OCI-LY1 (cell line): ENCODE data around the gene CLEC1A.

Experiments
- H2AFZ ChIP-seq: fragments of 200-600 bp; sonication (generic), shearing (Covaris generic); 2 replicates; pipeline ENCODE4 v1.6.0; 2014; ENCODE audit warnings: antibody characterized with exemption, mild to moderate bottlenecking, low read length
- H3F3A ChIP-seq: fragments of 200-600 bp; sonication (generic), shearing (Covaris generic); 2 replicates; pipeline ENCODE4 v1.6.0; 2014; ENCODE audit warnings: mild to moderate bottlenecking, antibody characterized with exemption, low read length, moderate library complexity; ENCODE audit not compliant: insufficient read depth
- H3K27ac ChIP-seq: fragments of 200-600 bp; sonication (generic); 2 replicates; pipeline ENCODE4 v1.5.1; 2014; ENCODE audit warnings: low read length, mixed run types, mild to moderate bottlenecking, low read depth; ENCODE audit not compliant: poor library complexity, severe bottlenecking
- H3K27me3 ChIP-seq: fragments of 200-600 bp; sonication (generic); 2 replicates; pipeline ENCODE4 v1.6.0; 2014; ENCODE audit warnings: antibody characterized with exemption, mild to moderate bottlenecking, low read length, moderate library complexity; ENCODE audit not compliant: insufficient read depth
- H3K36me3 ChIP-seq: fragments of 200-600 bp; sonication (generic); 2 replicates; pipeline ENCODE4 v1.6.1; 2014; ENCODE audit warnings: mild to moderate bottlenecking, antibody characterized with exemption, low read length, moderate library complexity, mixed read lengths; ENCODE audit not compliant: insufficient read depth
- H3K4me1 ChIP-seq: fragments of 200-600 bp; sonication (generic); 2 replicates; pipeline ENCODE4 v1.5.1; 2014; ENCODE audit warnings: mild to moderate bottlenecking, low read length, moderate library complexity; ENCODE audit not compliant: insufficient read depth, severe bottlenecking
- H3K4me2 ChIP-seq: fragments of 200-600 bp; sonication (generic), shearing (Covaris generic); 2 replicates; pipeline ENCODE4 v1.6.1; 2014; ENCODE audit warnings: low read length
- H3K4me3 ChIP-seq: fragments of 200-600 bp; sonication (generic); 2 replicates; pipeline ENCODE4 v1.5.1; 2014; ENCODE audit warnings: low read length, low read depth, mild to moderate bottlenecking, mixed read lengths; ENCODE audit not compliant: poor library complexity, severe bottlenecking
- H3K79me2 ChIP-seq: fragments of 200-600 bp; shearing (Covaris generic); 2 replicates; pipeline ENCODE4 v1.6.1; 2016; ENCODE audit warnings: mixed run types, low read length, mixed read lengths; ENCODE audit not compliant: insufficient read depth
- H3K9ac ChIP-seq: fragments of 200-600 bp; sonication (generic), shearing (Covaris generic); 2 replicates; pipeline ENCODE4 v1.6.1; 2014; ENCODE audit warnings: mild to moderate bottlenecking, low read length, mixed read lengths
- H3K9me2 ChIP-seq: fragments of 200-600 bp; sonication (generic), shearing (Covaris generic); 2 replicates; pipeline ENCODE4 v1.6.1; 2014; ENCODE audit warnings: low read depth, mild to moderate bottlenecking, low read length, mixed read lengths
- H3K9me3 ChIP-seq: fragments of 200-600 bp; shearing (Covaris generic); 2 replicates; pipeline ENCODE4 v1.6.1; 2014; ENCODE audit warnings: low read length, mixed read lengths
- H4K20me1 ChIP-seq: fragments of 200-600 bp; sonication (generic), shearing (Covaris generic); 2 replicates; pipeline ENCODE4 v1.6.0; 2016; ENCODE audit warnings: mild to moderate bottlenecking, low read length; ENCODE audit not compliant: insufficient read depth
- EZH2 ChIP-seq: fragments of 200-600 bp; sonication (generic), shearing (Covaris generic); IDR thresholded peaks from 2 replicates; pipeline ENCODE4 v1.8.0; 2017; ENCODE audit warnings: borderline replicate concordance, mixed run types, mild to moderate bottlenecking, antibody characterized with exemption, low read length, moderate library complexity, mixed read lengths
- TF ChIP-seq, protein P1 (sequence below): fragments of 200-600 bp; sonication (generic), shearing (Covaris generic); IDR thresholded peaks from 2 replicates; pipeline ENCODE4 v1.5.1; 2017; ENCODE audit warnings: mild to moderate bottlenecking, antibody characterized with exemption, low read length, moderate library complexity, mixed read lengths

Gene CLEC1A

DNA sequence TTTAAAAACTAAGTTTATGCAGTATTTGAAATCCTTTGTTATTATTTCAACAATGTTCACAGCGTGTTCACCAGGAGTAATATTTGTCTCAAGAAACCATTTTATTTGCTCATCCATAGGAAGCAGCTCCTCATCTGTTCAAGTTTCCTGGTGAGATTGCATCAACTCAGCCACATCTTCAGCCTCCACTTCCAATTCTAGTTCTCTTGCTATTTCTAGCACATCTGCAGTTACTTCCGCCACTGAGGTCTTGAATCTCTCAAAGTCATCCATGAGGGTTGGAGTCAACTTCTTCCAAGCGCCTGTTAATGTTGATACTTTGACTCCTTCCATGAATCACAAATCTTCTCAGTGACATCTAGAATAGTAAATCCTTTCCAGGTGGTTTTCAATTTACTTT lies 50.3 kb downstream of the CLEC1A start:
- TF ChIP-seq, protein P1, sequence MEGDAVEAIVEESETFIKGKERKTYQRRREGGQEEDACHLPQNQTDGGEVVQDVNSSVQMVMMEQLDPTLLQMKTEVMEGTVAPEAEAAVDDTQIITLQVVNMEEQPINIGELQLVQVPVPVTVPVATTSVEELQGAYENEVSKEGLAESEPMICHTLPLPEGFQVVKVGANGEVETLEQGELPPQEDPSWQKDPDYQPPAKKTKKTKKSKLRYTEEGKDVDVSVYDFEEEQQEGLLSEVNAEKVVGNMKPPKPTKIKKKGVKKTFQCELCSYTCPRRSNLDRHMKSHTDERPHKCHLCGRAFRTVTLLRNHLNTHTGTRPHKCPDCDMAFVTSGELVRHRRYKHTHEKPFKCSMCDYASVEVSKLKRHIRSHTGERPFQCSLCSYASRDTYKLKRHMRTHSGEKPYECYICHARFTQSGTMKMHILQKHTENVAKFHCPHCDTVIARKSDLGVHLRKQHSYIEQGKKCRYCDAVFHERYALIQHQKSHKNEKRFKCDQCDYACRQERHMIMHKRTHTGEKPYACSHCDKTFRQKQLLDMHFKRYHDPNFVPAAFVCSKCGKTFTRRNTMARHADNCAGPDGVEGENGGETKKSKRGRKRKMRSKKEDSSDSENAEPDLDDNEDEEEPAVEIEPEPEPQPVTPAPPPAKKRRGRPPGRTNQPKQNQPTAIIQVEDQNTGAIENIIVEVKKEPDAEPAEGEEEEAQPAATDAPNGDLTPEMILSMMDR: no peak
- TF ChIP-seq EZH2: no peak
- H2AFZ ChIP-seq: no peak overlapping the region

DNA sequence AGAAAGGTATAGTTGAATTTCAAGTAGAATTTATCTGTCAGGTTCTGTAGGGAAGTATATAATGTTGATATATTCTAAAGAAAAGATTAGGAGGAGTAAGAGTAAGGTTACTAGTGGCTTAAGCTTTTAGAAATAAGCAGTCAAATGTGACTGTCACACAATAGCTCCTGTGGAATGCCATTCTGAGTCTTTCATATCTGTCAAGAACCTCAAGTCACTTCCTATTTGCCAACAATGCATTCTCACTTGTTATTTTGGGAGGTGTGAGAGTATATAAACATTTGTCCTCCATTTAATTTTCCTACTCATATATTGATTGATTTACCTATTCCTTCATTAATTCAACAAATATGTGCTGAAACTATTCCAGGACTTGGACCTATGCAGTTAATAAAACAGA lies 56.6 kb downstream of the CLEC1A start:
- no peaks in the 10 kb centered on the region for H3K4me1 ChIP-seq
- H3K4me2 ChIP-seq: no peak overlapping the region
- H3K9me3 ChIP-seq: no peaks in the 10 kb centered on the region
- no peaks in the 10 kb centered on the region for H3K36me3 ChIP-seq
- H4K20me1 ChIP-seq: no peaks in the 10 kb centered on the region
- TF ChIP-seq EZH2: no peak
- TF ChIP-seq, protein P1: no peak
- H3F3A ChIP-seq: no peaks in the 10 kb centered on the region
- no peak overlapping the region for H3K27ac ChIP-seq
- H3K79me2 ChIP-seq: no peaks in the 10 kb centered on the region
- no peaks in the 10 kb centered on the region for H3K9me2 ChIP-seq
- H3K4me3 ChIP-seq: no peak overlapping the region
- no peak overlapping the region for H2AFZ ChIP-seq
- H3K9ac ChIP-seq: no peak overlapping the region
- H3K27me3 ChIP-seq: no peaks in the 10 kb centered on the region

More for the DNA sequence above, 50.3 kb downstream of the CLEC1A start:
- Histone ChIP-seq H3K27me3 (0 out of 2 replicates have a peak, but pooled peaks cover 7% of the 10 kb centered on the region), H3K79me2 (no peaks in the 10 kb centered on the region), H3K4me2 (no peak overlapping the region), H3K9me2 (no peaks in the 10 kb centered on the region), H3K36me3 (no peaks in the 10 kb centered on the region), H3K4me1 (no peaks in the 10 kb centered on the region), H4K20me1 (no peaks in the 10 kb centered on the region), H3K9me3 (no peaks in the 10 kb centered on the region), H3F3A (no peaks in the 10 kb centered on the region), H3K27ac (no peak overlapping the region), H3K9ac (no peak overlapping the region), H3K4me3 (no peak overlapping the region)

DNA sequence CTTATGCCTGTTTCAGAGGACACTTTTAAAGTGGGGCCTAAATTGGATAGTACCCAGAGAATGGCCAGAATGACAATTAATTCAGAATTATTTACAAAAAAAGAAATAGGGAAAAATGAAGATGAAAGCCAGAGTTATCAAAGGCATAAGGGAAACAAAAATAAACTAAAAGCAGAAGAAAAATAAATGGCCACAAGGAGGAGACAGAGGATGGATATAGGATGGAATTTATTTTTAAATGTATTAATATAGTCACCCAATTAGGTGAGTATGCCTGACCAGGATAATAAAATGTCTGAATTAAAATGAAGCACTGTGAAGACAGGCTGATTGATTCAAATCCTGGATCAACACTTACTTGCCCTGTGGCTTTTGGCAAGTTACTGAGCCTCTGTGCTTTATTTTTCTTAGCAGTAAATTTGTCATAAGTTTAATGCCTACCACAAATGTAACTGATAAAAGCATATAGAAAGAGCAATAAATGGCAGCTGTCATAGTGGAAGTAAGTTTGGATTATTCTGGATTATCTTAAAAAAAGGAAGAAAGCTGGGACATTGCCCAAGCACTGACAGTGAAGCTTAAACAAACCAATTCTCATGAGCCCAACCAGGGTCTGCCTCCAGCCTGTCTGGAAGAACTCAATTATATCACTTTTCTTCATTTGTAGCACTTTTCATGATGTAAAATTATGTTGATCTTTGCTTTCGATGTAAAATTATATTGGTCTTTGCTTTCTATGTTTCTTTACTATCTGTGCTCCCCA lies 64.8 kb downstream of the CLEC1A start:
- Histone ChIP-seq H3K4me3 (no peak overlapping the region), H3K36me3 (no peaks in the 10 kb centered on the region), H3F3A (no peaks in the 10 kb centered on the region), H3K4me2 (no peak overlapping the region), H3K27ac (no peak overlapping the region), H3K9me2 (no peaks in the 10 kb centered on the region), H3K27me3 (no peaks in the 10 kb centered on the region), H3K9ac (no peak overlapping the region), H2AFZ (no peak overlapping the region), H3K4me1 (no peaks in the 10 kb centered on the region), H3K9me3 (no peaks in the 10 kb centered on the region), H3K79me2 (no peaks in the 10 kb centered on the region), H4K20me1 (no peaks in the 10 kb centered on the region)
- TF ChIP-seq EZH2: no peak
- TF ChIP-seq, protein P1: peak; percentile 60
